Measurements from ENCODE around the gene CHKB.

DNA sequence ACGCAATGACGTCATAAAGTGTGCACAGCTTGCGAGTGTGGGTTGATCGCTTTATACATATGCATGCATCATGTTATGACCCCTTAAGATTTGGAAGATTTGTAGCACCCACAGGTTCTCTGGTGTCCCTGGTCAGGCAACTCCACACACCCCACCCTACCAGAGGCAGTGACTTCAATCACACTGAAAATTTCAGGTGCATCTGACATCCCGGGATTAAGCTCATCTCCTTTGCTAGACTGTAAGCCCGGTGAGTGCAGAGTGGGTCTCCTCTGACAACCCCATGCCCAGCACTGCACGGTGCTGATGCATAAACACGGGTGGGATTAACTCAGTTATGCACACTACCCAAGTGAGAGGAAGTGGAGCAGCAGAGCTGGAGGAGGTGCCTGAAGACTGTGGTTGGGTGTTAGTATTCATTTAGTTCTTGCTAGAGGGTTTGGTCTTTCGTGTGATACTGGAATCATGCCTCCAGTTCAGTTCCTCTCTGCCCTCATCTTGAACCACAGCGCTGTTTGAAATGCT is 38.8 kb upstream of the CHKB start:
- TF ChIP-seq, protein P1, sequence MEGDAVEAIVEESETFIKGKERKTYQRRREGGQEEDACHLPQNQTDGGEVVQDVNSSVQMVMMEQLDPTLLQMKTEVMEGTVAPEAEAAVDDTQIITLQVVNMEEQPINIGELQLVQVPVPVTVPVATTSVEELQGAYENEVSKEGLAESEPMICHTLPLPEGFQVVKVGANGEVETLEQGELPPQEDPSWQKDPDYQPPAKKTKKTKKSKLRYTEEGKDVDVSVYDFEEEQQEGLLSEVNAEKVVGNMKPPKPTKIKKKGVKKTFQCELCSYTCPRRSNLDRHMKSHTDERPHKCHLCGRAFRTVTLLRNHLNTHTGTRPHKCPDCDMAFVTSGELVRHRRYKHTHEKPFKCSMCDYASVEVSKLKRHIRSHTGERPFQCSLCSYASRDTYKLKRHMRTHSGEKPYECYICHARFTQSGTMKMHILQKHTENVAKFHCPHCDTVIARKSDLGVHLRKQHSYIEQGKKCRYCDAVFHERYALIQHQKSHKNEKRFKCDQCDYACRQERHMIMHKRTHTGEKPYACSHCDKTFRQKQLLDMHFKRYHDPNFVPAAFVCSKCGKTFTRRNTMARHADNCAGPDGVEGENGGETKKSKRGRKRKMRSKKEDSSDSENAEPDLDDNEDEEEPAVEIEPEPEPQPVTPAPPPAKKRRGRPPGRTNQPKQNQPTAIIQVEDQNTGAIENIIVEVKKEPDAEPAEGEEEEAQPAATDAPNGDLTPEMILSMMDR (conservative IDR thresholded peaks at IDR 0.05; ENCODE audit: low read length) = no peak
- TF ChIP-seq EZH2phosphoT487 (IDR thresholded peaks at IDR 0.05; ENCODE audit: borderline replicate concordance, low read depth, low read length) = no peak

Data from OCI-LY7 (cell line).